Breast epithelium (tissue), 3 donors: Measurements from ENCODE around the gene DDX4.

ENCODE experiments used
- POLR2A ChIP-seq: fragments of 450-650 bp; IDR thresholded peaks from one replicate; pipeline ENCODE4 v1.6.1; 2016; ENCODE audit warnings: antibody characterized with exemption, mild to moderate bottlenecking, moderate library complexity
- TF ChIP-seq, protein P1 (sequence below), 3 donors: fragments of 450-650 bp; IDR thresholded peaks; one replicate each; pipeline ENCODE4 v1.5.1; 2016 to 2017; ENCODE audit warnings: antibody characterized with exemption in 3 of 3, mild to moderate bottlenecking in 3 of 3, moderate library complexity in 3 of 3

DNA sequence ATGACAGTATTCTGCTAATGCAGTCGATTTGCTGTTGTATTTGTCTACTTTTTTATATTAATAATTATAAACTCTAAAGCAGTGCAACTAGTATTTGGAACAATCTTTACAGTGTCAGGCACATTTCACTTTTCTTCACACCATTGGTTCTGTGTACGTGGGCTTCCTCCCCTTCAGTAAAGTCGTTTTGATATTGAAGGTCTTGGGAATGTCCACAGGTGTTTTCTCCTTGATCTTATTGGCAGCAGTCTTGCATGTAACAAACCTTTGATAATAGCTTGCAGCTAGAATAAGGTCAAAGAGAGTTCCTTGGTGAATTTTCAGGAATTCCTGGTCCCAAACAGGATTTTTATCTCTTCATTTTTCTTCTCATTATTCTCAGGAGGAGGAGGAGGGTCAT is 12.2 kb downstream of the DDX4 start:
- TF ChIP-seq, protein P1, sequence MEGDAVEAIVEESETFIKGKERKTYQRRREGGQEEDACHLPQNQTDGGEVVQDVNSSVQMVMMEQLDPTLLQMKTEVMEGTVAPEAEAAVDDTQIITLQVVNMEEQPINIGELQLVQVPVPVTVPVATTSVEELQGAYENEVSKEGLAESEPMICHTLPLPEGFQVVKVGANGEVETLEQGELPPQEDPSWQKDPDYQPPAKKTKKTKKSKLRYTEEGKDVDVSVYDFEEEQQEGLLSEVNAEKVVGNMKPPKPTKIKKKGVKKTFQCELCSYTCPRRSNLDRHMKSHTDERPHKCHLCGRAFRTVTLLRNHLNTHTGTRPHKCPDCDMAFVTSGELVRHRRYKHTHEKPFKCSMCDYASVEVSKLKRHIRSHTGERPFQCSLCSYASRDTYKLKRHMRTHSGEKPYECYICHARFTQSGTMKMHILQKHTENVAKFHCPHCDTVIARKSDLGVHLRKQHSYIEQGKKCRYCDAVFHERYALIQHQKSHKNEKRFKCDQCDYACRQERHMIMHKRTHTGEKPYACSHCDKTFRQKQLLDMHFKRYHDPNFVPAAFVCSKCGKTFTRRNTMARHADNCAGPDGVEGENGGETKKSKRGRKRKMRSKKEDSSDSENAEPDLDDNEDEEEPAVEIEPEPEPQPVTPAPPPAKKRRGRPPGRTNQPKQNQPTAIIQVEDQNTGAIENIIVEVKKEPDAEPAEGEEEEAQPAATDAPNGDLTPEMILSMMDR (IDR thresholded peaks at IDR 0.05): no peak
- TF ChIP-seq POLR2A: no peak
